HG02973 (cell line): Measurements from ENCODE around the gene ARHGEF5.
A peak's percentile ranks its signal among the peaks of the same experiment; 100 is the strongest.
"Not testable (repeated sequence)": the region's sequence is repeated elsewhere in the genome, so short reads cannot be mapped to it uniquely, and the experiment has no call there.

Experiments
- ATAC-seq: cut with Tn5 transposase; IDR thresholded peaks from one replicate; pipeline ENCODE4 v1.9.1; 2021; ENCODE audit warnings: moderate library complexity; ENCODE audit not compliant: unreplicated experiment

ARHGEF5 gene

GRCh38 chr7:144355176-144355822 lies at the start of gene ARHGEF5:
TSS of gene ARHGEF5 (plus strand) at chr7:144355402. CDS start at chr7:144362670, 7,268 bp downstream.
- ATAC-seq, result peak; percentile 76

GRCh38 chr7:144309702-144310101 lies 45.5 kb upstream of the ARHGEF5 start:
- not testable (repeated sequence) for ATAC-seq

- ATAC-seq, result not testable (repeated sequence)
Observed at GRCh38 chr7:144311218-144311617, 44.0 kb upstream of the ARHGEF5 start.

- ATAC-seq, result not testable (repeated sequence)
Observed at GRCh38 chr7:144311872-144312469, 43.2 kb upstream of the ARHGEF5 start, which contains the start of gene OR2A1. TSS of gene OR2A1 (plus strand) at chr7:144312419. CDS start at chr7:144318125, 5,706 bp downstream.

- ATAC-seq, result not testable (repeated sequence)
Observed at GRCh38 chr7:144317537-144317936, 37.7 kb upstream of the ARHGEF5 start.

GRCh38 chr7:144319547-144319946 lies 35.7 kb upstream of the ARHGEF5 start:
- ATAC-seq, result not testable (repeated sequence)

GRCh38 chr7:144321677-144322206 lies 33.5 kb upstream of the ARHGEF5 start:
- not testable (repeated sequence) for ATAC-seq

GRCh38 chr7:144323359-144323758 lies 31.8 kb upstream of the ARHGEF5 start:
- not testable (repeated sequence) for ATAC-seq

- ATAC-seq, result not testable (repeated sequence)
Observed at GRCh38 chr7:144325868-144326267, 29.3 kb upstream of the ARHGEF5 start.

- ATAC-seq, result not testable (repeated sequence)
Observed at GRCh38 chr7:144330044-144330443, 25.2 kb upstream of the ARHGEF5 start.

GRCh38 chr7:144331221-144331995 lies 23.8 kb upstream of the ARHGEF5 start:
- ATAC-seq, result peak; percentile 58

- ATAC-seq, result not testable (repeated sequence)
Observed at GRCh38 chr7:144331996-144332288, 23.3 kb upstream of the ARHGEF5 start.

GRCh38 chr7:144348625-144349024 lies 6.6 kb upstream of the ARHGEF5 start:
- not testable (repeated sequence) for ATAC-seq

GRCh38 chr7:144351667-144352066 lies 3.5 kb upstream of the ARHGEF5 start:
- ATAC-seq, result not testable (repeated sequence)

- not testable (repeated sequence) for ATAC-seq
Observed at GRCh38 chr7:144356185-144356584, 983 bp downstream of the ARHGEF5 start.

GRCh38 chr7:144356860-144357259 lies 1.7 kb downstream of the ARHGEF5 start:
- not testable (repeated sequence) for ATAC-seq

GRCh38 chr7:144362061-144362460 lies 6.9 kb downstream of the ARHGEF5 start:
- ATAC-seq, result not testable (repeated sequence)

GRCh38 chr7:144365523-144365922 lies 10.3 kb downstream of the ARHGEF5 start:
- ATAC-seq, result not testable (repeated sequence)

- not testable (repeated sequence) for ATAC-seq
Observed at GRCh38 chr7:144367250-144367649, 12.0 kb downstream of the ARHGEF5 start.

- ATAC-seq, result not testable (repeated sequence)
Observed at GRCh38 chr7:144369221-144369620, 14.0 kb downstream of the ARHGEF5 start.

- no peak for ATAC-seq
Observed at GRCh38 chr7:144378651-144379050, 23.4 kb downstream of the ARHGEF5 start.
